HG02678 (cell line): ENCODE data around the gene ZNF462.

Source experiments
- ATAC-seq: cut with Tn5 transposase; IDR thresholded peaks from one replicate; pipeline ENCODE4 v1.9.1; 2021; ENCODE audit warnings: mild to moderate bottlenecking, moderate library complexity; ENCODE audit not compliant: unreplicated experiment

The ZNF462 gene

DNA sequence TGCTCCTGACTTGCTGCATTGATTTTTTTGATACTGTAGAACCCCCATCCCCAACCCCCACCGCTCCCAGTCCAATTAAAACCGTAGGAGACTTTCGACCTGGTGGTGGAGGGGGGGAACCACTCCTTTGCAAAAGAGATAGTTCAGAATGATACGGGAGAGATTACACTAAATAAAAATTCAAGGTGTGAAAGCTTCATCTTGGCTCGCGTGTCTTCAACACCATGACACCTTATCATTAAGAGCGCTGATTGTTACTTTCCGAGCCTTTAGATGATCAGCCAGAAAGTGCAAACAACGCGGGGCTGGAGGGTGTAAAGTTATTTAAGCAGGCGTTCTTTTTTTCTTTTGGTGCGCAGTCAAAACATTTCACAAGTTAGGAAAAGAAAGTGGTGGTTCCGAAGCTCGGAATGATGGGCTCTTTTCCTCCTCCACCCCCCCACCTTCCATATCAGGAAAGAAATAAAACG, 1.3 kb upstream of the ZNF462 start:
- no peak for ATAC-seq

DNA sequence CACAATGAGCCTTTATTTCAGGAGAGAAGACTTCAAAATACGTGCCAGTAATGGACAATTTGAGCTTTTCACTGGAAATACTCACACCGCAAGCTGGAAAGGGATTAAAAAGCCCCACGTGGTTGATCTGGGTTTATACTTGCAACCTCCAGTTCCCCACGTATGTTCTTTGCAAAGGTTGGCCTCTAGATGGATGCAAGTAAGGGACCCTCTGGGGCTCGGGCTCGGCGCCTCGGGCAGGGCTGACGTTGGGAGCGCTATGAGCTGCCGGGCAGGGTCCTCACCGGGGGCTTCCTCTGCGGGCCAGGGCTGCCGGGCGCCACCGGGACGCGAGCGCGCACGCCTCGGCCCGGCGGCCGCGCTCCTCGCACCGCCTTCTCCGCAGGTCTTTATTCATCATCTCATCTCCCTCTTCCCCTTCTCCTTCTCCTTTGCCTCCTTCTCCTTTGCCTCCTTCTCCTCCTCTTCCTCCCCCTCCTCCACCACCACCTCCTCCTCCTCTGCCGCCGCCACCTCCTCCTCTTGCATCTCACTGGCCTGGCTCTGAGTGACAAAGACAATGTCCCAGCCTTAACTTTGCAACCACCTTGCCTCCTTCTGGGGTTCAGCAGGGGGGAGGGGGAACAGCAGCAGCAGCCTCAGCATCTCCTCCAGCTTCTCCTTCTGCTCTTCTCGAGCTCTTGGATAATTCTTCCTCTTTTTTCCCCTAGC, 701 bp upstream of the ZNF462 start:
- ATAC-seq, result no peak

DNA sequence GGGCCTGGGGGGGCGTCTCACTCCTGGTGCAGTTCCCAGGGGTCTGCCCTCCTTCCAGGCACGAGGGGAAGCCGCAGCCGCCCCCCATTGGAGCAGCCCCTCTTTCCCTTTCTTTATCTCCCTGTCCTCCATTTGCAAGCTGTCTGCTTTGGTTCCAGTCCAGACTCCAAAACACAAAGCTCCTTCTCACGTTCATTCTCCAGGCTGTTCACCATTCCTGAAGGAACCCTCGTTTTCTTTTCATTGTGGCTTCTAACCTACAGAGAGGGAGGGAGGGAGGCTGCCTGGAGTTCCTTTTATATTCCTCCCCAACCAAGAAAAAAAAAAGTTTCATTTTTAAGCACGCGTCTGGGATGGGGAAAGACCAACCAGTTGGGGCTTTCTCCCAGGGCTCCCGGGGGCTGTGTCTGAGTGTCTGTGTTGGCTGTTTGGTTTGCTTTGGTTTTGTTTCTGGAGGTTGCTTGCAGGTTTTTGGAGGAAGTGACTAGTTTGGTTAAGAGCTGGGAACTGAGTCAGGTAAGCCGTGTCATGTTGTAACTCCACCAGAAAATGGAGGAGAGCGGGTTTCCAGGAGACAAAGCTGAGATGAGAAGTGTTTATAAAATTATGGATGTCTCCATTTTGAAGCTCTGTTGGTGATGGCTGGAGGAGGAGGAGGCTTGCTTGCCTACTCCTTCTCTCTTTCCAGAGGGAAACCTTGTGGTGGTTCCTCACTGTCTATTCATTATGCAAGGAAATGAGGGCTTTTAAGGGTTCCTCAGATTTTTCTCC, 1.6 kb downstream of the ZNF462 start:
- ATAC-seq, result no peak

DNA sequence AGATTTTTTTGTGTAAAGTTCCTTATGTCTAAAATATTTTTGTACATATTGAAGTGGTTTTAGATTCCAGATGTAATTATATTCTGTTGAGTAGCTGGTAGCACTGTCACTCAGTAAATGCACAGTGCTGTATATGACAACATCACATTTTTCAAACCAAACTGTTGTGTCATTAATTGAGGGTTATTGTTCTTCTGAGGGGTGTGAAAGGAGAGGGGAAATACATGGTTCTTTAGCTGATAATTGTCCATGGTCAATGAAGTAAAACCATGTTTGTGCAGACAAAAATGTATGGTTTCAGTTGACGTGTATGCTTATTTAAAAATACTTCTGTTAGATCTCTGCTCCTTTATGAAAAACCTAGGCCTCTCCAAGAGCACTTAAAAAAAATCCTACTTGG, 3.3 kb downstream of the ZNF462 start:
- no peak for ATAC-seq

DNA sequence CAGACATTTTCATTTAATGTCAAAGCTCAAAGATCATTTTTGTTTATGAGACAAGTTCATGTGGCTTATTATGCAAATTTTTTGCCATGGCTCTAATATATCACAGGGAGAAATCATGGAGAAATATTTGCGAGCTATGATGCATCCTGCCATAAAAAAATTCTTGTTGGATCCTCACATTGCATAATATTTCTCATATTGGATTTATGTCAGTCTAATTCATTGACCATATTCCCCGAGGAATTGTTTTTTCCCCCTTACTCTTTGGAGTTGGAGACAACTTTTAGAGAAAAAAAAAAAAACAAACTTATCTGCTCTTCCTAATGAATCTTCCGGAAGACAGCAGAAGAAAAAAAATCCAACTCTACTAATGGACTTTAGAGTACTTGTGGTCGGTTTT, 4.3 kb downstream of the ZNF462 start:
- no peak for ATAC-seq

DNA sequence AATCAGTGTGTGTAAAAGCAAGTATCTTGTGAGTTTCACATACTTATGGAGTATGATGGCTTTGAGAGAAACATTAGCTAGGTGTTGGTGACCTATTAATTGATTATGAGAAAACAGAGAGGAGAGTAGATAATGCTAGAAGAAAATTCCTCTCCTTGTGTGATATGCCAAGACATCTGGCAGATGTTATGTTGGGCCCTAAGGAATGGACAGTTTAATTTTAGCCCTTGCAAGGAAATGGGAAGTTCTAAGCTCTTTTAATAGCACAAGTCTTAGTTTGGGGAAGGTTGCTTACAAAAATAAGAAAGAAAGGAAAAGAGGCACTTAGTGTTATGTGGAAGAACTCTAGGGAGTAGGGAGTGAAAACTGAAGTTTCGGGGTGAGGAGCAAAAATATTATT, 5.1 kb downstream of the ZNF462 start:
- ATAC-seq, result no peak

DNA sequence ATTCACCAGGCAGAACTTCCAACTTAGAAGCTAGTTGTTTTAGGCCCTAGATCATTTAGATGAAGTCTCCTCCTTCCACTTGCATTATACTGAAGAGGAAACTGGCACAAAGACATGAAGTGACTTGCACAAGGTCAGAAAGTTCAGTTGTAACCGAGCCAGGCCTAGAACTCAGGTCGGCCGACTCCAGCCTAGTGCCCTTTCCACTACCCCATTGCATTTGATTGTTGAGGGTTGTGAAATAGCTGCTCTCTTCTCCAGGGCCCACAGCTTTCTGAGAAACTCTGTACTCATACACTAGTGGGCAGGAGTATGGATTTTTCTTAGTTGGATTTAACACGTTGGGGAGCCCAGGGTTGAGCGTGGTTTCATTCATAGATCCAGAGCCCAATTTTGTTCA, 5.6 kb downstream of the ZNF462 start:
- ATAC-seq, result no peak

DNA sequence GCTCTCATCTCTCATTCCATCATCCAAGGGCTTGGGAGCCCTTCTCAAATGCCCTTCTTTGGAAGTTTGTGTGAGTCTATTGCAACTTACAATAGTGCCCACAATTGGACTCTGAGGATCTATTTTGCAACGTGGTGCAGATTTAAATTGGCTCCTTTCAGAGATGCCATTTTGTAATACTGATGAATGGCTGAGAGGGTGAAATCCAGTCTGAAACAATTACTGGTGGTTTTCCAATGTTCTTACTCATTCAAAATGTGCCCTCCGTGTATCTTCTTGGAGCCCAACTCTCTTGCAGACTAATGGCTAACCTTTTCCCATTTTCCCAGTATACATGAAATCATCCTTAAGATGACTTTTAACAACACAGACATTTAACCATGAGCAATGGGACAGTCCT, 6.1 kb downstream of the ZNF462 start:
- ATAC-seq, result no peak

DNA sequence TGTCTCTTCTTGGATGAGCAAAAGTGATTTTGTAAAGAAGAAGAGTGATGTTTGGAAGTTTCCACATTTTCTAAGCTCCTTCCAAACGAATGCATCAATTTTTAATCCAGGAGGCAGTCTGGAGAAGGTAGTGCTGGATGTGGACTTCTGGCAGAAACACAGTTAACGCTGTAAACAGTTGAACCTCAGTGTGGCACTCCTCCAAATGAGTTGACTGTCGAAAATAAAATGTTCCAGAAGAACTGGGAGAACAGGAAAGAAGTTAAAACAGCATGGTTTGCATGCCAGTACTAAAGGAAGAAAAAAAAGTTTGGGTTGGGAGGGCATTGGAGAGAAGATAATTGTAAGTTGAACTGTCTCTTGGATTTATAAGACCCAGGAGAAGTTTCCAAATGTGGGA, 6.5 kb downstream of the ZNF462 start:
- ATAC-seq, result no peak

DNA sequence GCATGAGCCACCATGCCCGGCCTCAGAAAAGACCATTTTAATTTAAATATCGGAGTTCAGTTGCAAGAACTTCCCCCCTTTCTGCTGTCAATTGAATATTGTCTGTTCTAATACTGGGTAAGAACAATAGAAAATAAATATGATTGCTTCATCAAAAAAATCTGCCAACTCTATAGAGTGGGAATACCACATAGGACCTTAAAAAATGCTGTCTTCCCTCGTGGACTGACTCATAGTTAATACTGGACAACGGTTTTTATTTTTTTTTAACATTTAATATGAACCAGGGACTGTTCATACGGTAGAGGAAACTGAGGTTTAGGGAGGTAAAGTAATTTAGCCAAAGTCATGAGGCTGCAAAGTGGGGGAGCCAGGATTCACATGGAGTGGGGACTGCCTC, 9.7 kb downstream of the ZNF462 start:
- ATAC-seq, result no peak

DNA sequence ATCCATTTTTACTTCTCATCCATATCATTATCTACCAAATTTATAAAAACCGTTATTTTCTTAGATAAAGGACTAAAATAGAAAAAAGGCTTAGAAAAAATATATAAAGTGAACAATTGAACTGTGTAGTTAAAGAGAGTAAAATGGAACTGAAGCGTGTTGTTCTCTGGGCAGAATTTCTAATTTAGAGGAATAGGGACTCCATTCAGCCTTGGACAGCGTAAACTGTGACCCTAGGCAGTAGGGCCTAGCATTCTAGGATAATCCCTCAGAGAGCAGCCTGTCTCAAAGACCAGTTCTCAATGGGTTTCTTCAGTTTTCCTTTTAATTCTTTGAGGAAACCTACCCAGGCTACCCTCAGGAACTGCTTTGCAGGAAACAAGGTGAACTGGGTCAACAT, 11.1 kb downstream of the ZNF462 start:
- ATAC-seq, result no peak

DNA sequence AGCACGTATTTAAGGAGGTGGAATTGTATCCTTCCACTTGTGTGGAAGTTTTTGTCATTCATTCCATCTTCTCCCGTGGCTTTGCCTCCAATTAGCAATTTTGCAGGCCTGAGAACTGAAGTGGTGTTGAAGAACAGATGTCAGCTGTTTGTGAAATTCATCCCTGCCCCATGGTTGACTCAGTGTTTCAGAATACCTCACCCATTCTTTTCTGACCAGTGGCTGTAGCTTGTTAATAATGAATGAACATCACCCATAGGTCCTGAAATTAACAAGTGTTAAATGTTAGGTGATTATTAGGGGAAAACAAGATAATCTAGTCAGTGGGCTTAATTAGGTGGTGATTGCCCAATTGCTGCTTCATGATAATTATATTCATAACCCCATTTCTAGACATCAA, 11.7 kb downstream of the ZNF462 start:
- ATAC-seq, result no peak

DNA sequence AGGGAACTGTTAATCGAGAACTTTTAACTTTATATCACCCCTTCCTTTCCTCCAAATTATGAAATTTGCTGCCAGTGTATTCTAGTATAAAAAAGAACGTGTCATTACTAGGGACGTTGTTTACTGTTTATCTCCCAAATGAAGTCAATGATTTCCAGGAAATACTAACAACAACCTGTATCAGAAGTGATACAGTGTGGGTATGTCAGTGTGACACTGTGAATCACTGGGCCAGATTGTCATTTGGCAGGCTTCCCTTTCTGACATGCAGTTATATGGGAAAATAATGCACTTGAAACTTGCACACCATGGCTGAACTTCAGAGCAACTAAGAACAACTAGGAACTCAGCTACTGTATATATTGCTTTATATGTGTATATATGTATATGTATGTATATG, 12.6 kb downstream of the ZNF462 start:
- ATAC-seq, result no peak

DNA sequence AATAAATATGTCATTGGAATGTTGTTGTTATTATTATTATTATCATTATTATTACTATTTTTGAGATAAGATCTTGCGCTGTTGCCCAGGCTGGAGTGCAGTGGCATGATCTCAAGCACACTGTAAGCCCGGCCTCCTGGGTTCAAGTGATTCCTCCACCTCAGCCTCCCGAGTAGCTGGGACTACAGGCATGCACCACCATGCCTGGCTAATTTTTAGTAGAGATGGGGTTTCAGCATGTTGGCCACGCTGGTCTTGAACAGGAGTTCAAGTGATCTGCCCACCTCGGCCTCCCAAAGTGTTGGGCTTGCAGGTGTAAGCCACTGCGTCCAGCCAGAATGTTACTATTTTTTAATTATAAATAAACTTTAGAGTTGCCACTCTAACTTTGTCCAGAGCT, 14.4 kb downstream of the ZNF462 start:
- ATAC-seq, result no peak

DNA sequence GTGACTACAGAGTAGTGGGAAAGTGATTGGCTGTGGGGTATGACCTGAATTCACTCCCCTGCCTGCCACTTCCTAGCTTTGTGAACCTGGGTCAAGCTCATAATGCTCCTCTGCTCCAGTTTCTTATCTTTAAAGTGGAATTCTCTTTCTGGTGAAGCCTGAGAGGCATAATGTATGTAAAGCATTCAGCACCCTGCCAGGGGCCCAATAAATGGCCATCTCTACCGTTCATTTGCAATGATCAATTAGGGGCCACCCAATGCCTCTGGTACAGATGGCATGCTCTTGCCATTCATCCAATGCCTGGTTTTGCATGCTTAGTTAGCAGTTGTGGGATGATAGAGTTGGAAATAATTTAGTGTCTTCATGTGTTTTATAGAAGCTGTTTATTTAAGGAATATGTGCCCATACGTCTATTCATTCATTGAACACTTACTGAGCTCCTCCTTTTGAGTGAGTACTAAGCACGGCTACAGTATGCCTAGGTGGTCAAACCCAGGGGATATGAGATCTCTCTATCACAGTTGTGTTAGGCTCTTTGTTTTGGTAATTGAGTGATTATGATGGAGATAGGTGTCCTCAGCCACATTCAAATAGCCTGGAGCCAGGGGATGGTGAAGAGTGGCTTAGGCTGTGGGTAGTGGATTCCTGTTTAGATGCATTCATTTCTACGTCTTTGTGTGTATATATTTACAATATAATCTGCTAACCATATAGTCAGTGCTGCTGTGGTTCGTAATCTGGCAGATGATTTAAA, 15.3 kb downstream of the ZNF462 start:
- no peak for ATAC-seq

DNA sequence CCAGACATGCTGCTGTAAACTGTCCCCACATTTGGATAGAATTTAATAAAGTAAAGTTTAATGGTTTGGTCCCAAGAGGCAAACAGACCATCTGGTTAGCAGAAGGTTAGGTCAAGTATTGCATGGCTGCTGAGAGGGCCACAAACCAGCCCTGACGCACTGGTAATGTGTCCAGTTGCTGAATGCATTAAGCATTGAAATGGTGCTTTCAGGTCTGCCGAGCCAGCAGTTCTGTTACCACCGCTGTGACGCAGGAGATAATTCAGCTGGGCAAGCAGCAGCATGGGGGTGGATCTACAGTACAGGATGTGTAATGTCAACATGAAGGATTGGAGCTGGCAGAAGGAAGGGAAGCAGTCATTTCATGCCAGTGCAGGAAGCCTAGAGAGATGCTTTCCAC, 16.0 kb downstream of the ZNF462 start:
- no peak for ATAC-seq

DNA sequence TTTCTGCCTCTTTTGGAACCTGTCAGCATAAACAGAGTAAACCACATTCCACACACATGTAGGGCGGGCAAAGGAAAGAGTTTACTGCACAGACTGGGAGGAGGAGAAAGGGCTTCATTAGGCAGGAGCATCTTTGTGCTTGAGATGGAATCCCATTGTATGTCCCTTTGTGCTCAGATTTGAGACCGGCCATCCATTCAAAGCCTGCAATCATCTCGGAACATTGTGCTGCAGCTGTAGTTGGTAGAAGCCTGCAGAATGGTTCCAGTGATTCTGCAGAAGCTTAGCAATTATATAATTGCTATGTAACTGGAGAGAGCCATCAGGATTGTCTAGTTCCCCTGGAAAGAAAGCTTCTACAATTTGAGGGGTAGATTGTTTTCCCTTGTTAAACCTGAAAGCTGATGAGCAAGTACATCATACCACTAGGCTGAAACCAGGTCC, 16.5 kb downstream of the ZNF462 start:
- no peak for ATAC-seq

DNA sequence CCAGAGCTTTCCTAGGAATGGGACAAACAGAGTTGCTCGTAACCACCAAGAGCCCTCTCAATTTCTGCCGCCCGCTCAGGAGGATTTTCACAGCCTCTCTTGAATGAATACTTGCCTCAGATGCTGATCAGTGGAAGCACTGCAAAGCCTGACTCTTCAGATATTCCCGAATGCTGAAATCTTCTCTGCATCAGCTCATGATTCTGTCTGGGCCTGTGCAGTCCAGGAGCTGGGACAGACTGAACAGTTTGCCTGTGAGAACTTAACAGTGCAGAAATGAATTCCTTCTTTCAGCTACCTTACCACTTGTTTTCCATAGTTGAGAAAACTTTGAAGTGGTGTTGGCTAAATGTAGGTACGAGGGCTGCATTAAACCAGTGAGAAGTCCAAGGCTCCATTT, 17.1 kb downstream of the ZNF462 start:
- no peak for ATAC-seq

DNA sequence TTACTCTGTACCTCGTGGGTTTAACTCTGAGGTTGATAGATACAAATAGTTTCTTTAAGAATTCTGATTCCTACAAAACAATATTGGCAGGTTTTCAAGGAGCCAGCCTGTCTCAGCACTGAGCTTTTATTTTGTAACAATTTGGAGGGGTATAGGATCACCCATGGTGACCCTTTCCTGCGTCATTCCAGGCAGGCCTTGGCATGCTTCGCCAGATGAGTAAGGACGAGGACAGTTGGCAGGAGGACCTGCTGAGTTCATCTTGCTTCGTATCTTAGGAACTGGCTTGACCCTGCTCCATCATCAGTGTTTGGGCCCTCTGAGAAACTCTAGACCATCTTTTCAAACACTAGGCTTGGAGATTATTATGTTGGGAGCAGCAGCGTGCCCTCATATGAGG, 17.9 kb downstream of the ZNF462 start:
- no peak for ATAC-seq

DNA sequence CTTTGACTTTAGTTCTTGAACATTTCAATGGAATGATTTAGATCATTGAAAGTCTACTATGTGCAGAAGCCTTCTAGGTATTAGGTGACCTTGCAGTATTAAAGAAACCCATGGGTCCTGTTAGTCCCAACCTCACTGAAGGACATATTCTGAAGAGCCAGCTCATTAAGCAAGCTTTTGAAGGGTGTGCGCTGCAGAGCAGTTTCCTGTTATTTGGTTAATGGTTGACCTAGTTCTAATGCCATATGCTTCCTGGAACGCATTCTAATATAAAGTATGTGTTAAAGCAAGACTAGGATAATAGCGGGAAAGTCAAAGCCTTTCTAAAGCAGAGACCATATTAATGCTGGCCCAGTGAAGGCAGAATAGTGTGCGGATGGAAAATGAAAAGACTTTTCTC, 20.1 kb downstream of the ZNF462 start:
- ATAC-seq, result no peak

DNA sequence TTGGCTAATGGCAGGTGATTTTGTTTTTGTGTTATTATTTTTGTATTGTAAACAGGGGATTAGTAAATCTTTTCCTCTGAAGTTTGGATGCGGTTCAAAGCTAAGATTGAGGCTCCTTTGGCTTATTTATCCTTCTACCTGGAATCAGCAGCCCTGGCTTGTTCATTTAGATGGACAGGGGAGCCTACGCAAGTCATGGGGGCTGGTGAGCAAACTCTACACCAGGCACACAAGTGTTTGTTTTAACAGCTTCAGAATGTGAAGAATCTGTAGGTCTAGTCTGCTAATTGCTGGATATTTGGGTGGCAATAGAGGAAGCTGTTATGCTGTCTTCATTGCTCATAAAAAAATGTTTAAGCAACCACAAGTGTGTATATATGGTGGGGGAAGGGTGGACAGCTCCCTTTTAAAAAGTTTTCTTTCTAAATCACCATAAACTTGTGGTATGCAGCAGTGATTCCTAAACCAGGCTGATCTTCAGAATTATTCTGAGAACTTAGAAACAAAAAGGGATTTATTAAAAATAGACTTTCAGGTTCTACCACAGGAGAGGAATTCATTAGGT, 20.7 kb downstream of the ZNF462 start:
- ATAC-seq, result no peak
